Stomach smooth muscle (tissue), 2 donors: ENCODE measurements around the gene GID8.
"Not testable (repeated sequence)": the region's sequence is repeated elsewhere in the genome, so short reads cannot be mapped to it uniquely, and the experiment has no call there.

Source experiments
- H3K27ac ChIP-seq: one replicate; pipeline ENCODE4 v1.7.0; 2013; ENCODE audit warnings: mild to moderate bottlenecking, low read length, inconsistent platforms
- H3K27me3 ChIP-seq, 2 donors: one replicate each; pipeline ENCODE4 v1.7.0; 2013; ENCODE audit warnings: low read length in 2 of 2; ENCODE audit not compliant: insufficient read depth in 2 of 2, control insufficient read depth in 1 of 2
- H3K36me3 ChIP-seq, 2 donors: one replicate each; pipeline ENCODE4 v1.7.0; 2013; ENCODE audit warnings: low read length in 2 of 2; ENCODE audit not compliant: control insufficient read depth in 2 of 2, insufficient read depth in 2 of 2
- H3K4me1 ChIP-seq: one replicate; pipeline ENCODE4 v1.7.0; 2013; ENCODE audit warnings: low read length; ENCODE audit not compliant: control insufficient read depth, insufficient read depth
- H3K4me3 ChIP-seq, 2 donors: one replicate each; pipeline ENCODE4 v1.7.0; 2013; ENCODE audit warnings: low read length in 2 of 2
- H3K9ac ChIP-seq, 2 donors: one replicate each; pipeline ENCODE4 v1.7.0; 2013; ENCODE audit warnings: low read length in 2 of 2, mild to moderate bottlenecking in 1 of 2
- H3K9me3 ChIP-seq, 2 donors: one replicate each; pipeline ENCODE4 v1.7.0; 2013; ENCODE audit warnings: low read length in 2 of 2; ENCODE audit not compliant: control insufficient read depth in 2 of 2
- donor health status: healthy.
- donor health status: Pancreatic carcinoma.

GID8 gene

GRCh38 chr20:62923059-62923668 lies 14.8 kb upstream of the GID8 start:
- H3K4me3 ChIP-seq, result peak overlapping the region in 1 of 2 donors; percentile 29
- H3K27ac ChIP-seq, result peak overlapping the region; percentile 6

GRCh38 chr20:62923669-62924441 lies 14.1 kb upstream of the GID8 start:
- Histone ChIP-seq H3K9me3 (no peaks in the 10 kb centered on the region), H3K27ac (no peak overlapping the region), H3K4me3 (peak overlapping the region; percentile 56 to 93), H3K27me3 (no peaks in the 10 kb centered on the region), H3K36me3 (no peaks in the 10 kb centered on the region), H3K4me1 (peaks cover 62% of the 10 kb centered on the region), H3K9ac (peak overlapping the region in 1 of 2 donors; percentile 95)

More at GRCh38 chr20:62923059-62923668, 14.8 kb upstream of the GID8 start:
- H3K9ac ChIP-seq, H3K27me3 ChIP-seq, H3K36me3 ChIP-seq, H3K9me3 ChIP-seq: not testable (repeated sequence)
- peaks cover 63% of the 10 kb centered on the region for H3K4me1 ChIP-seq

GRCh38 chr20:62924442-62925075 lies 13.4 kb upstream of the GID8 start:
- H3K27me3 ChIP-seq, result no peaks in the 10 kb centered on the region
- H3K9me3 ChIP-seq, result no peaks in the 10 kb centered on the region
- H3K27ac ChIP-seq, result peak overlapping the region; percentile 89
- H3K36me3 ChIP-seq, result no peaks in the 10 kb centered on the region
- H3K9ac ChIP-seq, result peak overlapping the region; percentile 95
- H3K4me3 ChIP-seq, result peak overlapping the region; percentile 56 to 93
- H3K4me1 ChIP-seq, result peaks cover 61% of the 10 kb centered on the region

- no peaks in the 10 kb centered on the region for H3K36me3 ChIP-seq
- no peaks in the 10 kb centered on the region for H3K9me3 ChIP-seq
- H3K27ac ChIP-seq, result peak overlapping the region; percentile 89
- peak overlapping the region; percentile 95 for H3K9ac ChIP-seq
- peaks cover 59% of the 10 kb centered on the region for H3K4me1 ChIP-seq
- H3K4me3 ChIP-seq, result peak overlapping the region; percentile 56 to 93
- no peaks in the 10 kb centered on the region for H3K27me3 ChIP-seq
Observed at GRCh38 chr20:62925076-62925419, 12.9 kb upstream of the GID8 start.

GRCh38 chr20:62925420-62926228 lies 12.3 kb upstream of the GID8 start:
- no peaks in the 10 kb centered on the region for H3K36me3 ChIP-seq
- H3K9ac ChIP-seq, result peak overlapping the region; percentile 95
- no peaks in the 10 kb centered on the region for H3K9me3 ChIP-seq
- H3K4me3 ChIP-seq, result peak overlapping the region; percentile 56 to 93
- H3K4me1 ChIP-seq, result peaks cover 53% of the 10 kb centered on the region
- no peaks in the 10 kb centered on the region for H3K27me3 ChIP-seq
- H3K27ac ChIP-seq, result peak overlapping the region; percentile 89

GRCh38 chr20:62926229-62927127 lies 11.5 kb upstream of the GID8 start, which contains the start of gene DIDO1:
TSS of gene DIDO1 (minus strand) at chr20:62926505.
- H3K4me1 ChIP-seq, result peaks cover 49% of the 10 kb centered on the region
- H3K27ac ChIP-seq, result peak within 1 kb of the TSS; percentile 89
- H3K9ac ChIP-seq, result peak within 1 kb of the TSS; percentile 95
- H3K9me3 ChIP-seq, result no peaks in the 10 kb centered on the region
- H3K36me3 ChIP-seq, result no peaks in the 10 kb centered on the region
- H3K27me3 ChIP-seq, result no peaks in the 10 kb centered on the region
- H3K4me3 ChIP-seq, result peak within 1 kb of the TSS; percentile 92 to 93

- no peak overlapping the region for H3K27ac ChIP-seq
- H3K9me3 ChIP-seq, result no peaks in the 10 kb centered on the region
- H3K4me3 ChIP-seq, result peak overlapping the region; percentile 92 to 93
- no peaks in the 10 kb centered on the region for H3K36me3 ChIP-seq
- H3K9ac ChIP-seq, result peak overlapping the region; percentile 74 to 95
- peaks cover 46% of the 10 kb centered on the region for H3K4me1 ChIP-seq
- no peaks in the 10 kb centered on the region for H3K27me3 ChIP-seq
Observed at GRCh38 chr20:62927128-62927705, 10.7 kb upstream of the GID8 start.

- peaks cover 0 to 1% of the 10 kb centered on the region in 2 donors for H3K36me3 ChIP-seq
- H3K27ac ChIP-seq, result no peak overlapping the region
- H3K9me3 ChIP-seq, result no peaks in the 10 kb centered on the region
- peak overlapping the region; percentile 50 to 64 for H3K4me3 ChIP-seq
- peaks cover 34% of the 10 kb centered on the region for H3K4me1 ChIP-seq
- H3K9ac ChIP-seq, result peak overlapping the region; percentile 47 to 52
- H3K27me3 ChIP-seq, result no peaks in the 10 kb centered on the region
Observed at GRCh38 chr20:62928246-62928939, 9.6 kb upstream of the GID8 start.

GRCh38 chr20:62929051-62929538 lies 8.9 kb upstream of the GID8 start:
- Histone ChIP-seq H3K36me3 (peaks cover 0 to 2% of the 10 kb centered on the region in 2 donors), H3K27me3 (no peaks in the 10 kb centered on the region), H3K4me1 (peaks cover 32% of the 10 kb centered on the region), H3K9me3 (no peaks in the 10 kb centered on the region), H3K4me3 (peak overlapping the region; percentile 50 to 64), H3K9ac (peak overlapping the region; percentile 47 to 52), H3K27ac (no peak overlapping the region)
